ENCODE data around the gene IFNGR1. TPM values are rescaled to one million over a fixed set of nuclear protein-coding genes. Genes with fewer than 3 reads are reported as not detected.
A peak's percentile ranks its signal among the peaks of the same experiment; 100 is the strongest.

Gene IFNGR1
- total and polyA plus RNA-seq, 10 of the 15 experiments (the other 5 are each of a cell fraction or from before 2014, with no cell fraction given) = 89.0 to 296 (median 138) TPM

- TF ChIP-seq MYC (IDR thresholded peaks at IDR 0.05; ENCODE audit: insufficient read depth, insufficient read length, insufficient replicate concordance, low read length, severe bottlenecking) (no peak), IRF4 (IDR thresholded peaks at IDR 0.05; ENCODE audit: low read depth, low read length) (no peak), BRCA1 (IDR thresholded peaks at IDR 0.05; ENCODE audit: low read depth, low read length) (no peak), E2F4 (IDR thresholded peaks at IDR 0.05; ENCODE audit: low read depth, low read length) (no peak), IRF5 (IDR thresholded peaks at IDR 0.05; ENCODE audit: borderline replicate concordance) (no peak), NR2F1 (conservative IDR thresholded peaks at IDR 0.05) (no peak), SUZ12 (IDR thresholded peaks at IDR 0.05; ENCODE audit: unreplicated experiment) (no peak), SKIL (IDR thresholded peaks at IDR 0.05; ENCODE audit: low read depth, poor library complexity, severe bottlenecking) (no peak), YBX1 (IDR thresholded peaks at IDR 0.05) (no peak), PAX8 (IDR thresholded peaks at IDR 0.05) (no peak), EP300 (IDR thresholded peaks at IDR 0.05; ENCODE audit: borderline replicate concordance in 1 of 2, control insufficient read depth in 1 of 2, low read depth in 2 of 2, low read length in 2 of 2) (no peak), SREBF1 (IDR thresholded peaks at IDR 0.05; ENCODE audit: low read length) (no peak), RUNX3 (IDR thresholded peaks at IDR 0.05; ENCODE audit: low read length) (peak; percentile 100), IKZF1 (conservative IDR thresholded peaks at IDR 0.05) (peak; percentile 56), PRDM15 (CRISPR knock-in tag; IDR thresholded peaks at IDR 0.05) (no peak), MEF2A (IDR thresholded peaks at IDR 0.05; ENCODE audit: insufficient read depth, low read depth, low read length) (0 out of 2 replicates have a peak, but pooled peaks have one; percentile 17), PML (IDR thresholded peaks at IDR 0.05; ENCODE audit: low read length) (no peak), POLR2AphosphoS5 (IDR thresholded peaks at IDR 0.05; ENCODE audit: low read length) (no peak), BCLAF1 (IDR thresholded peaks at IDR 0.05) (no peak), FOXM1 (IDR thresholded peaks at IDR 0.05; ENCODE audit: low read depth, low read length) (peak; percentile 83), SMAD1 (IDR thresholded peaks at IDR 0.05; ENCODE audit: low read depth, partially characterized antibody) (no peak)
These were observed 63.4 kb downstream of the IFNGR1 start (continued) for GRCh38 chr6:137155830-137156229.

Measured in GM12878 (cell line).